Measurements from ENCODE around the gene FKRP.

FKRP gene

DNA sequence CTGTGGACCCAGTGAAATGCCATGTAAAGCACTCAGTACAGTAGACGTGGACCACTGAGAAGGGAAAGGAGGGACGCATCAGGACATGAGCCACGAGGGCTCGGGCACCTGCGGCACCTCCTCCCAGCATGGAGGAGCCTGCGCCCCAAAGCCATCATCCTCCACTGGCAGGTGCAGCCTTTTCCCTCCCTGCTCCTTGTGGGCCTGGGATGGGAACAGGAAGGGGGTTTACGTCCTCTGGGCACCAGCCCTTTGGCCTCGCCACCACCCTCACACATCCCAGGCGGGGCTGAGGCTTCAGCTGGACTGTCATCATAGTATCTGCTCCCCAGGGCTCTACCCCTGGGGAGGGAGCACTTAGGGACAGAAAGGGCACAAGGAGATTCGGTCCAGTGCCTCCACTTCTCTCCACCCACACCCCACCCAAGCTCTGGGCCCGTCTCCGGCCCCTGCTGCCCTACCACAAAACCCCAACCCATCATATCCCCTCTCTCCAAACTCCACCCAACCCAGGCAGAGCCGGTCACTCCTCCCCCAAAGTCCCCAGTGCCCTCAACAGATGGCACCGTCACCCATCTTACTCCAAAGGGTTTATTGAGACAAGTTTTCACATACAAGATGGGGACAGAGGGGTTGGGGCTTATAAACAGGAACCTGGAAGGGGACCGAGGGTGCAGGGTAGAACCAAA, 26.8 kb upstream of the FKRP start:
- no peak for TF ChIP-seq CTCF (IDR thresholded peaks at IDR 0.05; ENCODE audit: low read depth, low read length, poor library complexity, severe bottlenecking)
- no peak for TF ChIP-seq EZH2phosphoT487 (IDR thresholded peaks at IDR 0.05; ENCODE audit: borderline replicate concordance, low read length)
- peaks cover 77% of the 10 kb centered on the region for H3K4me1 ChIP-seq (ENCODE audit: control insufficient read depth, low read length)
- H3K27me3 ChIP-seq (ENCODE audit: control insufficient read depth, low read length), result no peaks in the 10 kb centered on the region
- peak overlapping the region; percentile 88 for H3K4me3 ChIP-seq (ENCODE audit: low read length)
- no peaks in the 10 kb centered on the region for H3K9me3 ChIP-seq (ENCODE audit: control insufficient read depth, insufficient read depth, low read length)
- H3K9me2 ChIP-seq (replicated peaks; ENCODE audit: control insufficient read depth, low read length), result no peaks in the 10 kb centered on the region
- H3K27ac ChIP-seq (ENCODE audit: low read depth, low read length), result peak overlapping the region; percentile 93
- no peaks in the 10 kb centered on the region for H4K20me1 ChIP-seq (ENCODE audit: control insufficient read depth, insufficient read depth, low read depth, low read length)
- H3K79me2 ChIP-seq (ENCODE audit: control insufficient read depth, low read length), result peaks cover 30% of the 10 kb centered on the region
- H3K36me3 ChIP-seq (ENCODE audit: control insufficient read depth, low read length), result peaks cover 86% of the 10 kb centered on the region
- peaks cover 30% of the 10 kb centered on the region for H3F3A ChIP-seq (ENCODE audit: control insufficient read depth, insufficient read depth)
- peak overlapping the region; percentile 100 for H3K4me2 ChIP-seq (ENCODE audit: low read length)

DNA sequence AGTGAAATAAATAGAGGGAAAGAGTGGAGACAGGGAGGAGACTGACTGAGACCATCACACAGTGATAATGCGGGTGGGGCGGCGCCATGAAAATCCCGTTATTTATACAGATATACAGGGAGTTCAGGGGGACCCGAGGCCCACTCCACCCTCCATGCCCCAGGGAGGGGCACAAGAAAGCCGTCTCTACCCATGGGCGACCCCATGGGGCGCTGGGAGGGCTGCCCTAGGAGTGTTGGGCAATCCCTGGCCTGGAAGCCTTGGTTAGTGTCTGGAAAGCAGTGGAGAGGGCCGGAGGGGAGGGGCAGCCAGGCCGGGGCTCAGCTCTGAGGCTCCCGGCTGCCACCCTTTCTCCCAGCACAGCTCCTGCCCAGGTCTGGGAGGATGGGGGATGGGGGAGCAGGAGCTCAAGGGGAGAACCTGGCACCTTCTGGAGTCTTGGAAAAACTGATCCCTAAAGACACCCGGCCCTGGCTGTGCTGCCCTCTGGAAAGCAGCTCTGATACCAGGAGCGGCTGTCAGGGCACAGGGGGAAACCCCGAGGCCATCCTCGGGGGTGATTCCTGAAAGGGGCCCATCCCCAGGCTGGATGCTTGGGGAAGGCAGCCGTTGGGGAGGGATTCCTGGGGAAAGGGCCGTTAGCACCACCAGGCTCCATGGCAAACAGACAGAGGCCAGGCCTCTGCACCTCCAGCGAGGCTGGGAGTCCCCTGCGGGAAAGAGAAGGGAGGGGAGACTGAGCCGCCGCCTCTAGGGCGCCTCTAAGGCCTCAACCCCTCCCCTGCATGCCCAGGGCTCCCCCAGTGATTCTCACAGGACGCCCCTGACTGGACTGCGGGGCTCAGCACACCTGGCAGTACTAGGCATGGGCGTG, 26.0 kb upstream of the FKRP start:
- Histone ChIP-seq H3K9me2 (replicated peaks; ENCODE audit: control insufficient read depth, low read length) (no peaks in the 10 kb centered on the region), H3K36me3 (ENCODE audit: control insufficient read depth, low read length) (peaks cover 91% of the 10 kb centered on the region), H4K20me1 (ENCODE audit: control insufficient read depth, insufficient read depth, low read depth, low read length) (no peaks in the 10 kb centered on the region), H3K27me3 (ENCODE audit: control insufficient read depth, low read length) (no peaks in the 10 kb centered on the region), H3K27ac (ENCODE audit: low read depth, low read length) (peak overlapping the region; percentile 93), H3K4me1 (ENCODE audit: control insufficient read depth, low read length) (peaks cover 71% of the 10 kb centered on the region), H3K79me2 (ENCODE audit: control insufficient read depth, low read length) (peaks cover 23% of the 10 kb centered on the region), H3K9me3 (ENCODE audit: control insufficient read depth, insufficient read depth, low read length) (no peaks in the 10 kb centered on the region), H3F3A (ENCODE audit: control insufficient read depth, insufficient read depth) (peaks cover 26% of the 10 kb centered on the region), H3K4me3 (ENCODE audit: low read length) (peak overlapping the region; percentile 88), H3K4me2 (ENCODE audit: low read length) (peak overlapping the region; percentile 100)
- no peak for TF ChIP-seq EZH2phosphoT487 (IDR thresholded peaks at IDR 0.05; ENCODE audit: borderline replicate concordance, low read length)
- no peak for TF ChIP-seq CTCF (IDR thresholded peaks at IDR 0.05; ENCODE audit: low read depth, low read length, poor library complexity, severe bottlenecking)

DNA sequence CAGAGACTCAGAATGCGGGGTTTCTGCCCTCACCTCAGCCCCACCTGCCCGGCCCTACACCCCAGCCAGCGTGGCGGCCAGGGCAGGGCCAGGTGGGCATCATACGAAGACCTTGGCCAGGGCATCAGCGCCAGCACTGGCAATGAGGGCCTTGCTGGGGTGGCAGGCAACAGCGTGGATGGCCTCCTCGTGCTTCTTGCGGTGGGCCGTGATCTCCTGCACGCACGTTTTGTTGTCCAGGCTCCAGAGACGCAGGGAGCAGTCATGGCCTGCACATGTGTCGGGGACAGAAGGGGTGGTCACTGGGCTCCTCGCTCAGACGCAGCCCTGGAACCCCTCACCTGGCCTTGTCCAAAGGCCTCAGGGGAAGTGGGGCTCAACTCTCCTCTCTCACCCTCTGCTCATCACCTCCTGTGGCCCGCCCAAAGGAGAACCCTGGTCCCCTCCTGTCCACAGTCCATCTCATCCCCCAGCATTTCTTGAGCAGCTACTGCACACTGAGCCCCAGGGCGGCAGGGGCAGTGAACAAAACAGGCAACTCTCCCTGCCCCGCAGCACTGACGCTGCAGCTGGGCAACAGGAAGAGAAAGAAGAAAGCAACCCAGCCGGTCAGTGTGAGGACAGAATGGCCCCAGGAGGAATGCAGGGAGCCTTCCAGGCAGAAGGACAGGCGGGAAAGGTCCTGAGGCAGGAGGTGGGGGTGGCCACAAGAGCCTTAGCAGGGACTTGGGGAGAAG, 25.2 kb upstream of the FKRP start:
- H3K36me3 ChIP-seq (ENCODE audit: control insufficient read depth, low read length), result peaks cover 91% of the 10 kb centered on the region
- no peak overlapping the region for H3K4me3 ChIP-seq (ENCODE audit: low read length)
- no peaks in the 10 kb centered on the region for H4K20me1 ChIP-seq (ENCODE audit: control insufficient read depth, insufficient read depth, low read depth, low read length)
- H3K4me1 ChIP-seq (ENCODE audit: control insufficient read depth, low read length), result peaks cover 63% of the 10 kb centered on the region
- TF ChIP-seq EZH2phosphoT487 (IDR thresholded peaks at IDR 0.05; ENCODE audit: borderline replicate concordance, low read length) (no peak), CTCF (IDR thresholded peaks at IDR 0.05; ENCODE audit: low read depth, low read length, poor library complexity, severe bottlenecking) (no peak)
- no peaks in the 10 kb centered on the region for H3K27me3 ChIP-seq (ENCODE audit: control insufficient read depth, low read length)
- peak overlapping the region; percentile 100; the same call in 1 of the 2 replicates for H3K4me2 ChIP-seq (ENCODE audit: low read length)
- peaks cover 15% of the 10 kb centered on the region for H3K79me2 ChIP-seq (ENCODE audit: control insufficient read depth, low read length)
- H3K9me3 ChIP-seq (ENCODE audit: control insufficient read depth, insufficient read depth, low read length), result no peaks in the 10 kb centered on the region
- peak overlapping the region; percentile 93; the same call in 1 of the 2 replicates for H3K27ac ChIP-seq (ENCODE audit: low read depth, low read length)
- H3K9me2 ChIP-seq (replicated peaks; ENCODE audit: control insufficient read depth, low read length), result no peaks in the 10 kb centered on the region
- H3F3A ChIP-seq (ENCODE audit: control insufficient read depth, insufficient read depth), result peaks cover 19% of the 10 kb centered on the region
